HepG2 (cell line): ENCODE data around the gene NOC4L. TPM values are rescaled to one million over a fixed set of nuclear protein-coding genes. Genes with fewer than 3 reads are reported as not detected.
A peak's percentile ranks its signal among the peaks of the same experiment; 100 is the strongest.

Experiments
- ARID5B ChIP-seq: IDR thresholded peaks from 2 replicates; pipeline ENCODE4 v1.4.0; 2020; ENCODE audit warnings: mild to moderate bottlenecking, missing genetic modification reagents
- CHD2 ChIP-seq: IDR thresholded peaks from 2 replicates; pipeline ENCODE4 v1.6.1; 2011; ENCODE audit warnings: low read depth, low read length, improper control_type of control experiment
- HMGXB4 ChIP-seq, 2 experiments: sonication (generic) in 1 of 2; formaldehyde crosslinking in 1 of 2; IDR thresholded peaks; 2 replicates each; pipeline versions ENCODE4 v1.4.0 to v1.6.1; 2018 to 2020; ENCODE audit warnings: missing genetic modification reagents in 2 of 2, borderline replicate concordance in 1 of 2, low read depth in 1 of 2, mild to moderate bottlenecking in 1 of 2, missing biosample characterization in 1 of 2
- KDM3A ChIP-seq: IDR thresholded peaks from 2 replicates; pipeline ENCODE4 v1.6.1; 2018; ENCODE audit warnings: low read depth, missing compliant biosample characterization
- KLF11 ChIP-seq: IDR thresholded peaks from 2 replicates; pipeline ENCODE4 v1.6.1; 2016; ENCODE audit warnings: missing compliant biosample characterization
- MAF1 ChIP-seq: sonication (generic); formaldehyde crosslinking; IDR thresholded peaks from 2 replicates; pipeline ENCODE4 v1.5.0; 2020; ENCODE audit warnings: missing genetic modification reagents, borderline replicate concordance
- MBD4 ChIP-seq: IDR thresholded peaks from 2 replicates; pipeline ENCODE4 v1.6.1; 2012; ENCODE audit warnings: low read length, inconsistent platforms, borderline replicate concordance
- MYC ChIP-seq: sonication (generic); formaldehyde crosslinking; IDR thresholded peaks from 2 replicates; pipeline ENCODE4 v1.9.0; 2021; ENCODE audit warnings: missing genetic modification reagents, borderline replicate concordance
- MYNN ChIP-seq: sonication (generic); formaldehyde crosslinking; IDR thresholded peaks from 2 replicates; pipeline ENCODE4 v1.4.0; 2020; ENCODE audit warnings: mild to moderate bottlenecking, low read depth, missing genetic modification reagents
- NFYB ChIP-seq: sonication (generic); formaldehyde crosslinking; IDR thresholded peaks from 2 replicates; pipeline ENCODE4 v1.4.0; 2020; ENCODE audit warnings: missing genetic modification reagents
- PITX1 ChIP-seq: sonication (generic); formaldehyde crosslinking; IDR thresholded peaks from 2 replicates; pipeline ENCODE4 v1.5.1; 2020; ENCODE audit warnings: mild to moderate bottlenecking, missing genetic modification reagents
- RAD21 ChIP-seq: fragments of 450-650 bp; formaldehyde crosslinking; IDR thresholded peaks from 2 replicates; pipeline ENCODE4 v1.5.0; 2020; ENCODE audit warnings: mild to moderate bottlenecking
- SP140L ChIP-seq: sonication (generic); formaldehyde crosslinking; IDR thresholded peaks from 2 replicates; pipeline ENCODE4 v1.4.0; 2020; ENCODE audit warnings: missing genetic modification reagents, borderline replicate concordance
- SRSF1 ChIP-seq: fragments of 200-400 bp; formaldehyde crosslinking; optimal IDR thresholded peaks from 2 replicates; pipeline ENCODE3; 2017; ENCODE audit warnings: mild to moderate bottlenecking, low read depth, low read length, moderate library complexity
- XRCC5 ChIP-seq: fragments of 200-400 bp; formaldehyde crosslinking; optimal IDR thresholded peaks from 2 replicates; pipeline ENCODE3; 2017; ENCODE audit warnings: mild to moderate bottlenecking, low read length
- ZHX2 ChIP-seq, 2 experiments: sonication (generic) in 1 of 2; formaldehyde crosslinking in 1 of 2; IDR thresholded peaks; 2 replicates each; pipeline versions ENCODE4 v1.6.1 to v1.9.0; 2014 to 2022; ENCODE audit warnings: antibody characterized with exemption in 1 of 2, borderline replicate concordance in 1 of 2, inconsistent platforms in 1 of 2, low read depth in 1 of 2, missing genetic modification reagents in 1 of 2
- ZNF350 ChIP-seq: sonication (generic); formaldehyde crosslinking; IDR thresholded peaks from 2 replicates; pipeline ENCODE4 v1.4.0; 2020; ENCODE audit warnings: mild to moderate bottlenecking, low read depth, missing genetic modification reagents, borderline replicate concordance
- polyA plus RNA-seq, 8 experiments: library from polyadenylated mRNA; depleted of rRNA in 3 of 8; stranded (reverse) in 7 of 8; unstranded in 1 of 8; fragments of >200 nt; fragmentation: Illumina TruSeq in 4 of 8; extraction: Trizol in 4 of 8; gene quantifications; 2 replicates each; pipeline versions ENCODE4 v1.2.1 to v1.2.3, GENCODE V29; 2011 to 2016; ENCODE audit warnings: low read depth in 4 of 8, missing spikeins in 1 of 8, mixed read lengths in 1 of 8; ENCODE audit not compliant: insufficient read depth in 1 of 8
- total RNA-seq, 5 experiments: library from RNA; depleted of rRNA; stranded (reverse); fragments of >200 nt; fragmentation: Illumina TruSeq; extraction: Trizol; gene quantifications; 2 replicates each; pipeline ENCODE4 v1.2.3, GENCODE V29; 2016; ENCODE audit warnings: low read depth in 1 of 5

NOC4L gene
- total and polyA plus RNA-seq, 2 of the 13 experiments (the other 11 are each of a cell fraction or from before 2014, with no cell fraction given), result 4.3 to 14.6 TPM

- TF ChIP-seq ZHX2 (IDR thresholded peaks at IDR 0.05; ENCODE audit: low read depth) (no peak), ZHX2 (CRISPR knock-in tag; IDR thresholded peaks at IDR 0.05; ENCODE audit: borderline replicate concordance) (no peak), XRCC5 (peak; percentile 91), MYNN (CRISPR knock-in tag) (no peak), ZNF350 (0 out of 2 replicates have a peak, but pooled peaks have one; percentile 38), KDM3A (CRISPR knock-in tag) (0 out of 2 replicates have a peak, but pooled peaks have one; percentile 57), KLF11 (CRISPR knock-in tag) (no peak), NFYB (CRISPR knock-in tag) (no peak), RAD21 (CRISPR knock-in tag) (peak; percentile 96), HMGXB4 (CRISPR knock-in tag; IDR thresholded peaks at IDR 0.05; ENCODE audit: borderline replicate concordance in 1 of 2, low read depth in 1 of 2) (peak; percentile 46 to 64; a peak in 2 of 4 replicates), SP140L (no peak), MYC (CRISPR knock-in tag) (no peak), MAF1 (CRISPR knock-in tag) (no peak), PITX1 (0 out of 2 replicates have a peak, but pooled peaks have one; percentile 22), SRSF1 (peak; percentile 56), ARID5B (CRISPR knock-in tag) (no peak), MBD4 (no peak), CHD2 (no peak)
Observed at GRCh38 chr12:132153501-132154340, 9.5 kb downstream of the NOC4L start (continued).
